Endothelial cell of umbilical vein (primary cell): ENCODE measurements around the gene HCAR1. TPM values are rescaled to one million over a fixed set of nuclear protein-coding genes. Genes with fewer than 3 reads are reported as not detected.

Source experiments
- BruUV-seq: library from RNA; stranded (reverse); fragments of 400-500 nt; replicated peaks from 2 replicates; lab custom pipeline; 2021; lab: Mats Ljungman, UMichigan
- CTCF ChIA-PET: fragments of 300-600, 350-600 bp; sonication (Branson Sonifier 250); formaldehyde crosslinking; loops from one replicate; lab custom pipeline; 2021; ENCODE audit warnings: antibody characterized with exemption, inconsistent platforms; lab: Charles Lee
- POLR2A ChIA-PET: fragments of 300-600, 350-600 bp; sonication (Branson Sonifier 250); formaldehyde crosslinking; loops from one replicate; lab custom pipeline; 2021; ENCODE audit warnings: antibody characterized with exemption, inconsistent platforms; lab: Charles Lee
- DNase-seq: peaks from one replicate; pipeline ENCODE4 v3.0.0-alpha.2; 2011; ENCODE audit warnings: low read depth, low spot score
- FAIRE-seq: peaks from 2 replicates; lab custom pipeline; 2011; peaks lifted over from hg19 to GRCh38; lab: Jason Lieb, UNC
- H2AFZ ChIP-seq: 2 replicates; pipeline ENCODE4 v1.6.0; 2012; ENCODE audit warnings: low read depth, low read length, control low read depth, inconsistent platforms
- H3K27ac ChIP-seq: 2 replicates; pipeline ENCODE4 v1.5.1; 2011; ENCODE audit warnings: low read depth, mild to moderate bottlenecking, control low read depth, low read length, moderate library complexity; ENCODE audit not compliant: insufficient read depth
- H3K27me3 ChIP-seq, 2 experiments: 2 replicates each; pipeline versions ENCODE4 v1.6.0 to v1.6.1; 2011; ENCODE audit warnings: low read length in 2 of 2, mixed read lengths in 1 of 2; ENCODE audit not compliant: control insufficient read depth in 2 of 2, insufficient read depth in 2 of 2
- H3K36me3 ChIP-seq, 2 experiments: 2 replicates in 1 of 2; 3 replicates in 1 of 2; pipeline ENCODE4 v1.5.1; 2011; ENCODE audit warnings: low read length in 2 of 2, mild to moderate bottlenecking in 1 of 2, moderate library complexity in 1 of 2; ENCODE audit not compliant: control insufficient read depth in 2 of 2, insufficient read depth in 2 of 2; ENCODE audit errors: extremely low read depth in 1 of 2
- H3K4me1 ChIP-seq: 3 replicates; pipeline ENCODE4 v1.5.1; 2011; ENCODE audit warnings: mild to moderate bottlenecking, low read length; ENCODE audit not compliant: control insufficient read depth, insufficient read depth; ENCODE audit errors: extremely low read depth
- H3K4me2 ChIP-seq: 2 replicates; pipeline ENCODE4 v1.6.1; 2011; ENCODE audit warnings: low read length, control low read depth, mixed read lengths; ENCODE audit not compliant: insufficient read depth
- H3K4me3 ChIP-seq, 3 experiments: fragments of 200-600 bp in 1 of 3; sonication (generic), shearing (Covaris generic) in 1 of 3; replicated peaks in 1 of 3; 2 replicates each; pipeline ENCODE4 v1.5.1; 2011 to 2016; ENCODE audit warnings: control low read depth in 3 of 3, low read length in 3 of 3, mild to moderate bottlenecking in 2 of 3, inconsistent platforms in 1 of 3, low read depth in 1 of 3, moderate library complexity in 1 of 3; ENCODE audit not compliant: insufficient read depth in 1 of 3
- H3K79me2 ChIP-seq: 2 replicates; pipeline ENCODE4 v1.6.0; 2012; ENCODE audit warnings: low read length, inconsistent platforms; ENCODE audit not compliant: control insufficient read depth, insufficient read depth
- H3K9ac ChIP-seq: replicated peaks from 2 replicates; pipeline ENCODE3; 2011; ENCODE audit warnings: low read length, control low read depth; ENCODE audit not compliant: insufficient read depth; ENCODE audit errors: extremely low read depth
- H3K9me1 ChIP-seq: replicated peaks from 3 replicates; pipeline ENCODE4 v1.6.0; 2011; ENCODE audit warnings: mild to moderate bottlenecking, low read length; ENCODE audit not compliant: control insufficient read depth, insufficient read depth; ENCODE audit errors: extremely low read depth
- H3K9me3 ChIP-seq: replicated peaks from 2 replicates; pipeline ENCODE4 v1.5.1; 2012; ENCODE audit warnings: low read length, inconsistent platforms; ENCODE audit not compliant: control insufficient read depth, insufficient read depth
- H4K20me1 ChIP-seq: replicated peaks from 2 replicates; pipeline ENCODE3; 2011; ENCODE audit warnings: mild to moderate bottlenecking, low read length; ENCODE audit not compliant: control insufficient read depth, insufficient read depth; ENCODE audit errors: extremely low read depth
- CTCF ChIP-seq, 2 donors: IDR thresholded peaks; 1 replicate in 1 of 2; 2 replicates in 1 of 2; pipeline ENCODE4 v1.5.1; 2011; ENCODE audit warnings: low read length in 2 of 2, mild to moderate bottlenecking in 2 of 2, moderate library complexity in 2 of 2, control low read depth in 1 of 2, inconsistent platforms in 1 of 2, low read depth in 1 of 2; ENCODE audit not compliant: insufficient read depth in 1 of 2; ENCODE audit errors: extremely low read depth in 1 of 2
- EZH2 ChIP-seq: IDR thresholded peaks from 2 replicates; pipeline ENCODE4 v1.6.1; 2012; ENCODE audit warnings: borderline replicate concordance, low read depth, mild to moderate bottlenecking, moderate library complexity, low read length, inconsistent platforms; ENCODE audit not compliant: severe bottlenecking
- FOS ChIP-seq: IDR thresholded peaks from 2 replicates; pipeline ENCODE4 v1.6.1; 2011; ENCODE audit warnings: mild to moderate bottlenecking, low read length, moderate library complexity, borderline replicate concordance; ENCODE audit not compliant: insufficient read depth
- GATA2 ChIP-seq: IDR thresholded peaks from 2 replicates; pipeline ENCODE4 v1.7.0; 2011; ENCODE audit warnings: low read depth, mild to moderate bottlenecking, moderate library complexity, mixed read lengths, low read length; ENCODE audit not compliant: insufficient read length, insufficient read depth
- JUN ChIP-seq: IDR thresholded peaks from 2 replicates; pipeline ENCODE4 v1.6.1; 2011; ENCODE audit warnings: borderline replicate concordance, low read depth; ENCODE audit not compliant: insufficient read length, insufficient read depth
- MAX ChIP-seq: IDR thresholded peaks from 2 replicates; pipeline ENCODE4 v1.6.1; 2011; ENCODE audit not compliant: insufficient read depth, insufficient read length
- MYC ChIP-seq: IDR thresholded peaks from one replicate; pipeline ENCODE4 v1.6.1; 2011; ENCODE audit warnings: mild to moderate bottlenecking, low read depth, low read length
- POLR2A ChIP-seq: IDR thresholded peaks from 2 replicates; pipeline ENCODE4 v1.6.1; 2012; ENCODE audit warnings: low read depth, mild to moderate bottlenecking, control low read depth, low read length
- POLR2AphosphoS5 ChIP-seq: IDR thresholded peaks from 2 replicates; pipeline ENCODE4 v1.6.1; 2012; ENCODE audit warnings: low read depth, mild to moderate bottlenecking, control low read depth, low read length, moderate library complexity; ENCODE audit not compliant: insufficient read depth
- dilution Hi-C: fragments of 300-500 bp; cut with MboI; formaldehyde crosslinking; loops from one replicate; pipeline ENCODE4 v1.15.0; 2019; ENCODE audit warnings: low sequenced_read_pairs; ENCODE audit not compliant: extremely low pct_ligation_motif_present
- intact Hi-C: fragments of 100-400 bp; cut with micrococcal nuclease; formaldehyde crosslinking; loops from one replicate; pipeline ENCODE4 v1.10.0; 2022
- polyA plus RNA-seq, 4 experiments: library from polyadenylated mRNA; depleted of rRNA in 3 of 4; stranded (reverse) in 3 of 4; unstranded in 1 of 4; fragments of >200 nt; gene quantifications; 2 replicates each; pipeline versions ENCODE4 v1.2.1 to v1.2.3, GENCODE V29; 2011 to 2012; ENCODE audit warnings: missing spikeins in 1 of 4
- total RNA-seq: library from RNA; stranded (reverse); gene quantifications from 2 replicates; pipeline ENCODE4 v1.2.3, GENCODE V29; 2021

Gene HCAR1
- total and polyA plus RNA-seq, 2 donors (not counting 3 experiments of a cell fraction or from before 2014, with no cell fraction given): 0.04 TPM; not detected in 1

- no peaks in the 10 kb centered on the region for H3K36me3 ChIP-seq
- intact Hi-C loops: loop anchor here (5.0 kb wide), 1 partner anchor 522 kb away; the partner anchor contains the start of gene DIABLO
- dilution Hi-C loops: no loop called here
- no peak overlapping the region for H2AFZ ChIP-seq
- peaks cover 11% of the 10 kb centered on the region for H3K4me1 ChIP-seq
- H4K20me1 ChIP-seq: no peaks in the 10 kb centered on the region
- POLR2A ChIA-PET: no interaction called here
- no peaks in the 10 kb centered on the region for H3K9me3 ChIP-seq
- no peak overlapping the region for H3K4me2 ChIP-seq
- H3K9ac ChIP-seq: no peak overlapping the region
- H3K27me3 ChIP-seq: no peaks in the 10 kb centered on the region
- no peak overlapping the region for H3K4me3 ChIP-seq
- no TSS peak for BruUV-seq
- no peak for FAIRE-seq
- CTCF ChIA-PET: interaction anchor here (0.7 to 0.9 kb wide), 2 partner anchors 74 to 112 kb away, joined by 4 to 6 read pairs; no protein-coding TSS in a partner anchor
- peaks cover 17% of the 10 kb centered on the region for H3K79me2 ChIP-seq
- no peak for DNase-seq
- TF ChIP-seq CTCF (IDR thresholded peaks at IDR 0.05; ENCODE audit: extremely low read depth in 1 of 2, insufficient read depth in 1 of 2, low read depth in 1 of 2, low read length in 2 of 2) (no peak), EZH2 (no peak), MYC (no peak), MAX (no peak), JUN (no peak), GATA2 (no peak), POLR2A (no peak), POLR2AphosphoS5 (no peak), FOS (no peak)
- H3K27ac ChIP-seq: no peak overlapping the region
- H3K9me1 ChIP-seq: no peaks in the 10 kb centered on the region
Observed at GRCh38 chr12:122749569-122750332, 19.1 kb upstream of the HCAR1 start.
